Muscle of leg (tissue), 11 donors: Measurements from ENCODE around the gene AATF. TPM values are rescaled to one million over a fixed set of nuclear protein-coding genes. Genes with fewer than 3 reads are reported as not detected.

ENCODE experiments used
- DNase-seq: peaks from one replicate; pipeline ENCODE4 v3.0.0; 2013
- H3K27ac ChIP-seq: one replicate; pipeline ENCODE4 v1.5.1; 2013; ENCODE audit warnings: mild to moderate bottlenecking, low read length, control low read depth
- H3K27me3 ChIP-seq: one replicate; pipeline ENCODE4 v1.6.1; 2013; ENCODE audit warnings: low read length; ENCODE audit not compliant: control insufficient read depth, insufficient read depth
- H3K36me3 ChIP-seq: one replicate; pipeline ENCODE4 v1.6.1; 2013; ENCODE audit warnings: low read length; ENCODE audit not compliant: control insufficient read depth, insufficient read depth
- H3K4me1 ChIP-seq: one replicate; pipeline ENCODE4 v1.6.1; 2013; ENCODE audit warnings: low read length; ENCODE audit not compliant: control insufficient read depth, insufficient read depth
- H3K4me3 ChIP-seq: one replicate; pipeline ENCODE4 v1.5.1; 2013; ENCODE audit warnings: low read length, control low read depth
- H3K9me3 ChIP-seq: replicated peaks from 2 replicates; pipeline ENCODE4 v1.6.1; 2013; ENCODE audit warnings: low read depth, low read length; ENCODE audit not compliant: control insufficient read depth
- whole genome bisulfite sequencing: methylation state at CpG from one replicate; pipeline ENCODE4 v1.1.5; 2013; ENCODE audit warnings: missing lambda C conversion rate; ENCODE audit not compliant: insufficient coverage; 5-methylcytosine and 5-hydroxymethylcytosine counted together
- polyA plus RNA-seq, 8 donors: library from polyadenylated mRNA; unstranded; fragments of 120-200 nt; gene quantifications; one replicate each; pipeline versions ENCODE4 v1.2.1 to v1.2.3, GENCODE V29; 2013; ENCODE audit warnings: inconsistent platforms in 1 of 8, low replicate concordance in 1 of 8; ENCODE audit not compliant: insufficient read length in 8 of 8, insufficient read depth in 1 of 8
- total RNA-seq: library from RNA; stranded (reverse); fragments of 120-200 nt; gene quantifications from one replicate; pipeline ENCODE4 v1.2.4, GENCODE V29; 2013

Gene AATF
- total and polyA plus RNA-seq, 9 donors = 18.9 to 25.8 (median 24.5) TPM

GRCh38 chr17:37087683-37088082 is 138.9 kb downstream of the AATF start:
- no peak overlapping the region for H3K27ac ChIP-seq
- H3K4me3 ChIP-seq = no peak overlapping the region
- no peaks in the 10 kb centered on the region for H3K27me3 ChIP-seq
- H3K4me1 ChIP-seq = peaks cover 32% of the 10 kb centered on the region
- no peaks in the 10 kb centered on the region for H3K9me3 ChIP-seq
- 93% methylated on average over 5 of the region's 5 CpGs for WGBS
- no peak for DNase-seq
- peaks cover 47% of the 10 kb centered on the region for H3K36me3 ChIP-seq

- no peak overlapping the region for H3K27ac ChIP-seq
- no peak overlapping the region for H3K4me3 ChIP-seq
- no peaks in the 10 kb centered on the region for H3K9me3 ChIP-seq
- peaks cover 24% of the 10 kb centered on the region for H3K4me1 ChIP-seq
- DNase-seq = no peak
- 60% methylated on average over 1 of the region's 3 CpGs for WGBS
- no peaks in the 10 kb centered on the region for H3K27me3 ChIP-seq
- peaks cover 51% of the 10 kb centered on the region for H3K36me3 ChIP-seq
These were observed 139.7 kb downstream of the AATF start for GRCh38 chr17:37088459-37088858.

GRCh38 chr17:37088913-37089312 is 140.2 kb downstream of the AATF start:
- no peak overlapping the region for H3K27ac ChIP-seq
- H3K4me1 ChIP-seq = peaks cover 20% of the 10 kb centered on the region
- DNase-seq = peak; percentile 38
- peaks cover 53% of the 10 kb centered on the region for H3K36me3 ChIP-seq
- H3K27me3 ChIP-seq = no peaks in the 10 kb centered on the region
- H3K9me3 ChIP-seq = no peaks in the 10 kb centered on the region
- WGBS = 57% methylated on average over 11 of the region's 11 CpGs
- H3K4me3 ChIP-seq = no peak overlapping the region

- Histone ChIP-seq H3K36me3 (peaks cover 54% of the 10 kb centered on the region), H3K9me3 (no peaks in the 10 kb centered on the region), H3K4me3 (no peak overlapping the region), H3K4me1 (peaks cover 13% of the 10 kb centered on the region), H3K27me3 (no peaks in the 10 kb centered on the region), H3K27ac (peak overlapping the region; percentile 63)
- 40% methylated on average over 1 of the region's 7 CpGs for WGBS
- peak; percentile 63 for DNase-seq
These were observed 141.2 kb downstream of the AATF start for GRCh38 chr17:37089956-37090355.

GRCh38 chr17:37090941-37091340 is 142.2 kb downstream of the AATF start:
- H3K27me3 ChIP-seq = no peaks in the 10 kb centered on the region
- H3K4me1 ChIP-seq = peaks cover 9% of the 10 kb centered on the region
- WGBS = 40% methylated on average over 1 of the region's 3 CpGs
- no peak overlapping the region for H3K4me3 ChIP-seq
- H3K36me3 ChIP-seq = peaks cover 56% of the 10 kb centered on the region
- H3K27ac ChIP-seq = no peak overlapping the region
- H3K9me3 ChIP-seq = no peaks in the 10 kb centered on the region
- no peak for DNase-seq

- no peaks in the 10 kb centered on the region for H3K27me3 ChIP-seq
- 83% methylated on average over 1 of the region's 2 CpGs for WGBS
- H3K27ac ChIP-seq = no peak overlapping the region
- no peak for DNase-seq
- H3K36me3 ChIP-seq = peaks cover 57% of the 10 kb centered on the region
- H3K9me3 ChIP-seq = no peaks in the 10 kb centered on the region
- peaks cover 9% of the 10 kb centered on the region for H3K4me1 ChIP-seq
- no peak overlapping the region for H3K4me3 ChIP-seq
These were observed 143.3 kb downstream of the AATF start for GRCh38 chr17:37092071-37092470.

- Histone ChIP-seq H3K4me1 (peaks cover 9% of the 10 kb centered on the region), H3K4me3 (no peak overlapping the region), H3K27me3 (no peaks in the 10 kb centered on the region), H3K36me3 (peaks cover 56% of the 10 kb centered on the region), H3K9me3 (no peaks in the 10 kb centered on the region), H3K27ac (no peak overlapping the region)
- DNase-seq = no peak
These were observed 143.9 kb downstream of the AATF start for GRCh38 chr17:37092701-37093100.

- no peak overlapping the region for H3K4me3 ChIP-seq
- no peaks in the 10 kb centered on the region for H3K9me3 ChIP-seq
- H3K36me3 ChIP-seq = peaks cover 58% of the 10 kb centered on the region
- no peak overlapping the region for H3K27ac ChIP-seq
- DNase-seq = no peak
- no peaks in the 10 kb centered on the region for H3K27me3 ChIP-seq
- 75% methylated on average over 4 of the region's 4 CpGs for WGBS
- H3K4me1 ChIP-seq = peaks cover 9% of the 10 kb centered on the region
These were observed 145.6 kb downstream of the AATF start for GRCh38 chr17:37094391-37094790.

GRCh38 chr17:37096071-37096470 is 147.3 kb downstream of the AATF start:
- Histone ChIP-seq H3K9me3 (no peaks in the 10 kb centered on the region), H3K27ac (no peak overlapping the region), H3K36me3 (peaks cover 51% of the 10 kb centered on the region), H3K4me1 (peaks cover 4% of the 10 kb centered on the region), H3K4me3 (no peak overlapping the region), H3K27me3 (no peaks in the 10 kb centered on the region)
- DNase-seq = no peak
- WGBS = 90% methylated on average over 2 of the region's 2 CpGs

- Histone ChIP-seq H3K36me3 (peaks cover 51% of the 10 kb centered on the region), H3K27me3 (no peaks in the 10 kb centered on the region), H3K9me3 (no peaks in the 10 kb centered on the region), H3K4me3 (no peak overlapping the region), H3K27ac (no peak overlapping the region), H3K4me1 (no peaks in the 10 kb centered on the region)
- 92% methylated on average over 2 of the region's 2 CpGs for whole genome bisulfite sequencing
- no peak for DNase-seq
These were observed 148.4 kb downstream of the AATF start for GRCh38 chr17:37097154-37097553.

GRCh38 chr17:37098152-37098551 is 149.4 kb downstream of the AATF start:
- WGBS = 86% methylated on average over 5 of the region's 5 CpGs
- no peak overlapping the region for H3K4me3 ChIP-seq
- no peak overlapping the region for H3K27ac ChIP-seq
- no peaks in the 10 kb centered on the region for H3K9me3 ChIP-seq
- peaks cover 47% of the 10 kb centered on the region for H3K36me3 ChIP-seq
- no peaks in the 10 kb centered on the region for H3K4me1 ChIP-seq
- no peak for DNase-seq
- no peaks in the 10 kb centered on the region for H3K27me3 ChIP-seq
